Adrenal gland (tissue), 12 donors: ENCODE data around the gene SUPT5H. TPM values are rescaled to one million over a fixed set of nuclear protein-coding genes. Genes with fewer than 3 reads are reported as not detected.

ENCODE experiments used
- DNase-seq, 7 donors: peaks; one replicate each; pipeline ENCODE4 v3.0.0-alpha.2; 2019 to 2020
- H3K27ac ChIP-seq, 5 donors: fragments of 200-600 bp; sonication (generic) in 4 of 5; 1 replicate in 3 of 5; 2 replicates in 2 of 5; pipeline versions ENCODE4 v1.5.1 to v1.8.0; 2016 to 2020; ENCODE audit warnings: mild to moderate bottlenecking in 1 of 5
- H3K27me3 ChIP-seq: fragments of 200-600 bp; 2 replicates; pipeline ENCODE4 v1.8.0; 2021
- H3K36me3 ChIP-seq, 2 donors: fragments of 200-600 bp; replicated peaks in 1 of 2; 1 replicate in 1 of 2; 2 replicates in 1 of 2; pipeline versions ENCODE4 v1.5.1 to v1.8.0; 2018 to 2022
- H3K4me1 ChIP-seq, 2 donors: fragments of 200-600 bp; replicated peaks in 1 of 2; 1 replicate in 1 of 2; 2 replicates in 1 of 2; pipeline versions ENCODE4 v1.5.1 to v1.8.0; 2018 to 2021
- H3K4me3 ChIP-seq, 4 donors: fragments of 200-600 bp; sonication (generic) in 3 of 4; one replicate each; pipeline ENCODE4 v1.5.1; 2016 to 2018
- H3K9me3 ChIP-seq, 3 donors: fragments of 200-600 bp; sonication (generic) in 1 of 3; replicated peaks in 1 of 3; 1 replicate in 2 of 3; 2 replicates in 1 of 3; pipeline versions ENCODE4 v1.5.1 to v1.8.0; 2016 to 2021
- POLR2A ChIP-seq, 2 donors: fragments of 450-650 bp; IDR thresholded peaks; one replicate each; pipeline ENCODE4 v1.6.1; 2017; ENCODE audit warnings: antibody characterized with exemption in 2 of 2, mild to moderate bottlenecking in 2 of 2, moderate library complexity in 1 of 2
- WGBS, 4 donors: extraction: QIAGEN DNeasy Blood & Tissue Kit in 2 of 4; methylation state at CpG; one replicate each; pipeline versions ENCODE4 v1.1.5 to v1.1.7; 2013 to 2017; 5-methylcytosine and 5-hydroxymethylcytosine counted together
- intact Hi-C, 2 donors: fragments of 100-400 bp; cut with DNase I; formaldehyde crosslinking; loops; one replicate each; pipeline versions ENCODE4 v1.14.1 to v1.15.0; 2022 to 2023
- polyA plus RNA-seq, 3 donors: library from polyadenylated mRNA; stranded (reverse); fragments of 200-250 nt in 2 of 3; fragments of 350-450 nt in 1 of 3; fragmentation: Illumina TruSeq in 1 of 3; extraction: RNeasy Lipid Tissue Mini Kit (QIAGEN cat#74804) in 1 of 3; gene quantifications; one replicate each; pipeline ENCODE4 v1.2.3, GENCODE V29; 2013 to 2014
- total RNA-seq, 9 donors: library from RNA; depleted of rRNA in 4 of 9; stranded (reverse); fragments of >200 nt in 4 of 9; fragments of 120-200 nt in 1 of 9; fragmentation: NEBNext Ultra II Directional in 1 of 9; extraction: Animal tissue kit (Norgen Biotek cat#: 25700) in 1 of 9; gene quantifications; one replicate each; pipeline versions ENCODE4 v1.1.0 to v1.2.4, GENCODE V29; 2013 to 2023
- TF ChIP-seq, protein P1 (sequence below), 6 experiments: fragments of 450-650 bp in 4 of 6; fragments of 200-600 bp in 2 of 6; sonication (generic) in 1 of 6; IDR thresholded peaks; 1 replicate in 5 of 6; 2 replicates in 1 of 6; pipeline versions ENCODE4 v1.5.1 to v1.8.0; 2016 to 2021; ENCODE audit warnings: antibody characterized with exemption in 6 of 6, mild to moderate bottlenecking in 2 of 6, moderate library complexity in 1 of 6
- donor health status: healthy with polysubstance abuse.
- donor health status: Bipolar disorder and iron deficiency.
- donor health status: DM: yes; HTN: yes; CAD: no.
- donor health status: DM: no; HTN: no; CAD: no.
- donor health status: DM: no; HTN: no; CAD: no.
- donor health status: DM: yes; HTN: yes; CAD: no.

SUPT5H gene
- total and polyA plus RNA-seq, 12 donors: 42.0 to 612 (median 99.1) TPM

DNA sequence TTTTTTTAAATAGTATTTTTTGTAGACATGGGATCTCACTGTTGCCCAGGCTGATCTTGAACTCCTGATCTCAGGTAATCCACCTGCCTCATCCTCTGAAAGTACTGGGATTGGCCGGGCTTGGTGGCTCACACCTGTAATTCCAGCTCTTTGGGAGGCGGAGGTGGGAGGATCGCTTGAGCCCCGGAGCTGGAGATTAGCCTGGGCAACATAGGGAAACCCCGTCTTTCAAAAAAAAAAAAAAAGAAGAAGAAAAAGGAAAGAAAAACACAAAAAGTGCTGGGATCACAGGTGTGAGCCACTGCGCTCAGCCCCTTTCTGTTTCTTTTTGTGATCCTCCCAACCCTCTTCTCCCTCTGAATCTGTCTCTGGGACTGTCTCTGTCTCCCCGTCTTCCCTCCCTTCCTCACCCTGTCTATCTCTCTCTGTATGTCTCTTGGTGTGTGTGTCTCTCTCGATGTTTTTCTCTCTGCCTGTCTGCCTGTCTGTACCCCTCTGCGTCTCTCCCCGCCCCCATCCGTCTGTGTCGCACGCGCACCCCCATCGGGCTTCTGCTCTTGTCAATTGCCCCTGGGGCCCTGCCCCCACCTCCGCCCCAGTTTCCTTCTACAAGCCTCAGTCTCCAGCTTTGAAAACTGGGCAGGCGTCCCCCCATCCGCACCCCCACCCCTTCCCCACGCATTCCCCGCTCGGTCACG, 39.3 kb upstream of the SUPT5H start:
- peak overlapping the region; percentile 89 to 97 (median 96) for H3K27ac ChIP-seq
- peak overlapping the region in 2 of 4 donors; percentile 82 to 95 for H3K4me3 ChIP-seq
- no peak for DNase-seq
- 14 to 23% (median 17%) methylated on average over 16 to 22 of the region's 22 CpGs for WGBS, 4 donors
- TF ChIP-seq, protein P1, sequence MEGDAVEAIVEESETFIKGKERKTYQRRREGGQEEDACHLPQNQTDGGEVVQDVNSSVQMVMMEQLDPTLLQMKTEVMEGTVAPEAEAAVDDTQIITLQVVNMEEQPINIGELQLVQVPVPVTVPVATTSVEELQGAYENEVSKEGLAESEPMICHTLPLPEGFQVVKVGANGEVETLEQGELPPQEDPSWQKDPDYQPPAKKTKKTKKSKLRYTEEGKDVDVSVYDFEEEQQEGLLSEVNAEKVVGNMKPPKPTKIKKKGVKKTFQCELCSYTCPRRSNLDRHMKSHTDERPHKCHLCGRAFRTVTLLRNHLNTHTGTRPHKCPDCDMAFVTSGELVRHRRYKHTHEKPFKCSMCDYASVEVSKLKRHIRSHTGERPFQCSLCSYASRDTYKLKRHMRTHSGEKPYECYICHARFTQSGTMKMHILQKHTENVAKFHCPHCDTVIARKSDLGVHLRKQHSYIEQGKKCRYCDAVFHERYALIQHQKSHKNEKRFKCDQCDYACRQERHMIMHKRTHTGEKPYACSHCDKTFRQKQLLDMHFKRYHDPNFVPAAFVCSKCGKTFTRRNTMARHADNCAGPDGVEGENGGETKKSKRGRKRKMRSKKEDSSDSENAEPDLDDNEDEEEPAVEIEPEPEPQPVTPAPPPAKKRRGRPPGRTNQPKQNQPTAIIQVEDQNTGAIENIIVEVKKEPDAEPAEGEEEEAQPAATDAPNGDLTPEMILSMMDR (IDR thresholded peaks at IDR 0.05): no peak
- no peak for TF ChIP-seq POLR2A (IDR thresholded peaks at IDR 0.05)
- peaks cover 36 to 61% of the 10 kb centered on the region in 2 donors for H3K4me1 ChIP-seq
- no peaks in the 10 kb centered on the region for H3K27me3 ChIP-seq
- peaks cover 0 to 16% of the 10 kb centered on the region in 2 donors for H3K36me3 ChIP-seq
- intact Hi-C loops: no loop called here
- H3K9me3 ChIP-seq: no peaks in the 10 kb centered on the region

DNA sequence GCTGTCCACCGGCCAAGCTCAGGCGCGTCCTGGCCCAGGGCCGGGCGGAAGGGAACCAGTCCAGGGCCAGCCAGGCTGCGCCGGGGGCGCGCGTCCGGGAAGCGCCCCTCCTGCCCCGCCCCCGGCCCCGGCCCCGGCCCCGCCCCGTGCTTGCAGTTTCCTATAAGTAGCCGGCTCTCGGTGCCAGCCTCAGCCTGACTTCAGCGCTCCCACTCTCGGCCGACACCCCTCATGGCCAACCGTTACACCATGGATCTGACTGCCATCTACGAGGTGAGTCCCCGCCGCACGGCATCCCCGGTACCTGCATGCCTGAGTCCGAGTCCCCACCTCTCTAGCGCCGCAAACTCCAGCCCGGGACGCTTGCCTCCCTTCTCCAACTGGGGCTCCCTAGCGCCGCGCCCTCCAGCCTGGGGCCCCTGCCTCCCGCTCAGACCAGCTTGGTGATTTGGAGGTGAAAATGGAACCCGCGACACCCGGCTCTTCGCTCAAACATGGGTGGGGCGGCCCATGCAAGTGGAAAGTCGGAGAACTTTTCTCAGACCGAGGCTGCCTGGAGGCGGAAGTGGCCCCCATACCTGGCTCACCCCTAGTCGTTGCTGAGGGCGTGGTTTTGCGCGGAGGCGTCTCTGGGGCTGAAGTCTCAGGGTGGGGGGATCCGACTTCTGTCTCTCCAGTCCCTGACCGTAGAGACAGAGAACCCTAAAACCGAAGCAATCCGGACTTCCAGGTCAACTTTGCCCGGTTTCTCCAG, 38.5 kb upstream of the SUPT5H start, which contains the start of gene ZFP36:
TSS of gene ZFP36 (plus strand) at position 192 of the 754 bp plus-strand sequence. CDS start at position 250, 58 bp downstream.
- H3K27me3 ChIP-seq: no peaks in the 10 kb centered on the region
- TF ChIP-seq POLR2A (IDR thresholded peaks at IDR 0.05): peak; percentile 99
- TF ChIP-seq, protein P1 (IDR thresholded peaks at IDR 0.05): peak in 2 of 6 experiments; percentile 2 to 18
- peak; percentile 88 to 95 (median 91) for DNase-seq
- peak within 1 kb of the TSS; percentile 89 to 97 (median 96) for H3K27ac ChIP-seq
- peaks cover 0 to 16% of the 10 kb centered on the region in 2 donors for H3K36me3 ChIP-seq
- H3K4me3 ChIP-seq: peak within 1 kb of the TSS; percentile 80 to 96 (median 88)
- H3K9me3 ChIP-seq: no peaks in the 10 kb centered on the region
- H3K4me1 ChIP-seq: peaks cover 31 to 59% of the 10 kb centered on the region in 2 donors
- 0 to 1% (median 0%) methylated on average over 4 to 56 of the region's 56 CpGs for WGBS, 4 donors
- intact Hi-C loops: no loop called here

DNA sequence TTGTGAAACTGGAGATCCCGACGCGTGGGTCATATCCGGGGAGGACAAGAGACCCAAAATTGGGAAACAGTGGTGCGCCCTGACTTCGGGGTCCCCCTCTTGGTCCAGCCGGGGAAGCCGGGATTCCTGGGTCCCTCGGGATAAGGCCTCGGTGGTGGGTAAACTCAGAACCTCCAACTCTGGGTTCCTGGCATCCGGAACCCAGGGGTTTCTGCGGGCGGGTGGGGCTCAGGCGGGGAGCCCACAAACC, 38.0 kb upstream of the SUPT5H start:
- H3K36me3 ChIP-seq: peaks cover 0 to 16% of the 10 kb centered on the region in 2 donors
- H3K27me3 ChIP-seq: no peaks in the 10 kb centered on the region
- H3K4me3 ChIP-seq: peak overlapping the region; percentile 80 to 96 (median 88)
- intact Hi-C loops: no loop called here
- DNase-seq: peak in 1 of 7 donors; percentile 49
- peak overlapping the region; percentile 89 to 97 (median 96) for H3K27ac ChIP-seq
- WGBS, 4 donors: 0 to 4% (median 2%) methylated on average over 4 to 14 of the region's 14 CpGs
- TF ChIP-seq, protein P1 (IDR thresholded peaks at IDR 0.05): no peak
- TF ChIP-seq POLR2A (IDR thresholded peaks at IDR 0.05): no peak
- peaks cover 26 to 54% of the 10 kb centered on the region in 2 donors for H3K4me1 ChIP-seq
- H3K9me3 ChIP-seq: no peaks in the 10 kb centered on the region

DNA sequence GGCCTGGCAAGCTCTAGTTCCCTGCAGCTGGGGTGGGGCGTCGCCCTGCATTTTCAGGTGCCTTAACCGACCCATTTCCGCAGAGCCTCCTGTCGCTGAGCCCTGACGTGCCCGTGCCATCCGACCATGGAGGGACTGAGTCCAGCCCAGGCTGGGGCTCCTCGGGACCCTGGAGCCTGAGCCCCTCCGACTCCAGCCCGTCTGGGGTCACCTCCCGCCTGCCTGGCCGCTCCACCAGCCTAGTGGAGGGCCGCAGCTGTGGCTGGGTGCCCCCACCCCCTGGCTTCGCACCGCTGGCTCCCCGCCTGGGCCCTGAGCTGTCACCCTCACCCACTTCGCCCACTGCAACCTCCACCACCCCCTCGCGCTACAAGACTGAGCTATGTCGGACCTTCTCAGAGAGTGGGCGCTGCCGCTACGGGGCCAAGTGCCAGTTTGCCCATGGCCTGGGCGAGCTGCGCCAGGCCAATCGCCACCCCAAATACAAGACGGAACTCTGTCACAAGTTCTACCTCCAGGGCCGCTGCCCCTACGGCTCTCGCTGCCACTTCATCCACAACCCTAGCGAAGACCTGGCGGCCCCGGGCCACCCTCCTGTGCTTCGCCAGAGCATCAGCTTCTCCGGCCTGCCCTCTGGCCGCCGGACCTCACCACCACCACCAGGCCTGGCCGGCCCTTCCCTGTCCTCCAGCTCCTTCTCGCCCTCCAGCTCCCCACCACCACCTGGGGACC, 37.6 kb upstream of the SUPT5H start:
- H3K4me3 ChIP-seq: peak overlapping the region; percentile 80 to 96 (median 88)
- peaks cover 0 to 16% of the 10 kb centered on the region in 2 donors for H3K36me3 ChIP-seq
- TF ChIP-seq, protein P1 (IDR thresholded peaks at IDR 0.05): no peak
- peak; percentile 35 to 44 for TF ChIP-seq POLR2A (IDR thresholded peaks at IDR 0.05)
- H3K9me3 ChIP-seq: no peaks in the 10 kb centered on the region
- DNase-seq: peak in 4 of 7 donors; percentile 39 to 61 (median 54)
- H3K4me1 ChIP-seq: peaks cover 22 to 49% of the 10 kb centered on the region in 2 donors
- 13 to 51% (median 35%) methylated on average over 10 to 40 of the region's 40 CpGs for WGBS, 4 donors
- intact Hi-C loops: no loop called here
- peak overlapping the region; percentile 89 to 97 (median 96) for H3K27ac ChIP-seq
- H3K27me3 ChIP-seq: no peaks in the 10 kb centered on the region
